Tibial nerve (tissue), 3 donors: ENCODE data around the gene MARVELD1.

Source experiments
- EP300 ChIP-seq, 2 donors: sonication (generic); formaldehyde crosslinking; IDR thresholded peaks; one replicate each; pipeline ENCODE4 v1.6.1; 2017; ENCODE audit warnings: antibody characterized with exemption in 2 of 2, mild to moderate bottlenecking in 1 of 2
- POLR2A ChIP-seq, 2 donors: fragments of 450-650 bp; IDR thresholded peaks; one replicate each; pipeline ENCODE4 v1.6.1; 2017; ENCODE audit warnings: antibody characterized with exemption in 2 of 2, mild to moderate bottlenecking in 2 of 2, moderate library complexity in 2 of 2

- TF ChIP-seq EP300 (IDR thresholded peaks at IDR 0.05): peak in 1 of 2 donors; percentile 15
- no peak for TF ChIP-seq POLR2A (IDR thresholded peaks at IDR 0.05)
Measured at GRCh38 chr10:97676770-97677581, 36.6 kb upstream of the MARVELD1 start.
